H9 (cell line): Measurements from ENCODE around the gene MUC5AC. TPM values are rescaled to one million over a fixed set of nuclear protein-coding genes. Genes with fewer than 3 reads are reported as not detected.

Experiments
- DNase-seq: peaks from one replicate; pipeline ENCODE4 v3.0.0-alpha.2; 2017
- H2AFZ ChIP-seq: one replicate; pipeline ENCODE4 v1.6.1; 2013; ENCODE audit warnings: mild to moderate bottlenecking, low read length, control low read depth, moderate library complexity
- H2AK5ac ChIP-seq: 2 replicates; pipeline ENCODE4 v1.6.1; 2013; ENCODE audit warnings: low read length, control low read depth, mixed read lengths; ENCODE audit not compliant: insufficient read length
- H2BK120ac ChIP-seq: one replicate; pipeline ENCODE4 v1.6.1; 2013; ENCODE audit warnings: low read depth, mild to moderate bottlenecking, low read length, control low read depth, inconsistent platforms; ENCODE audit not compliant: poor library complexity, severe bottlenecking
- H2BK12ac ChIP-seq: 2 replicates; pipeline ENCODE4 v1.6.1; 2013; ENCODE audit warnings: low read length, control low read depth, mixed read lengths, low read depth; ENCODE audit not compliant: insufficient read length
- H2BK15ac ChIP-seq: 2 replicates; pipeline ENCODE4 v1.6.1; 2013; ENCODE audit warnings: low read depth, low read length, control low read depth
- H2BK20ac ChIP-seq: one replicate; pipeline ENCODE4 v1.6.1; 2013; ENCODE audit warnings: low read depth, mild to moderate bottlenecking, low read length, control low read depth, inconsistent platforms; ENCODE audit not compliant: poor library complexity, severe bottlenecking
- H2BK5ac ChIP-seq: 2 replicates; pipeline ENCODE4 v1.6.1; 2013; ENCODE audit warnings: low read length, control low read depth, mixed read lengths; ENCODE audit not compliant: insufficient read length
- H3K14ac ChIP-seq: 2 replicates; pipeline ENCODE4 v1.6.1; 2013; ENCODE audit warnings: low read length, control low read depth; ENCODE audit not compliant: insufficient read depth
- H3K18ac ChIP-seq: 2 replicates; pipeline ENCODE4 v1.6.1; 2013; ENCODE audit warnings: low read depth, mild to moderate bottlenecking, mixed read lengths, low read length, control low read depth; ENCODE audit not compliant: insufficient read length
- H3K23ac ChIP-seq: 2 replicates; pipeline ENCODE4 v1.6.1; 2013; ENCODE audit warnings: low read length, control low read depth, mixed read lengths, low read depth; ENCODE audit not compliant: insufficient read length
- H3K23me2 ChIP-seq: 2 replicates; pipeline ENCODE4 v1.6.1; 2013; ENCODE audit warnings: low read depth, mild to moderate bottlenecking, mixed read lengths, low read length, control low read depth; ENCODE audit not compliant: insufficient read length, poor library complexity, severe bottlenecking
- H3K27ac ChIP-seq: 2 replicates; pipeline ENCODE4 v1.5.1; 2013; ENCODE audit warnings: low read length, control low read depth, mixed read lengths, low read depth; ENCODE audit not compliant: insufficient read length
- H3K27me3 ChIP-seq: 2 replicates; pipeline ENCODE4 v1.6.1; 2013; ENCODE audit warnings: low read length, control low read depth, inconsistent platforms; ENCODE audit not compliant: insufficient read depth
- H3K4ac ChIP-seq: 2 replicates; pipeline ENCODE4 v1.6.1; 2013; ENCODE audit warnings: low read depth, mild to moderate bottlenecking, control low read depth, inconsistent platforms, low read length, moderate library complexity
- H3K4me1 ChIP-seq: 2 replicates; pipeline ENCODE4 v1.6.1; 2013; ENCODE audit warnings: low read length, control low read depth, inconsistent platforms; ENCODE audit not compliant: insufficient read depth
- H3K4me2 ChIP-seq: 2 replicates; pipeline ENCODE4 v1.6.1; 2013; ENCODE audit warnings: low read length, control low read depth, mixed read lengths; ENCODE audit not compliant: insufficient read length, insufficient read depth
- H3K56ac ChIP-seq: 2 replicates; pipeline ENCODE4 v1.6.1; 2013; ENCODE audit warnings: low read depth, mild to moderate bottlenecking, mixed read lengths, low read length, control low read depth; ENCODE audit not compliant: insufficient read length
- H3K79me1 ChIP-seq: 2 replicates; pipeline ENCODE4 v1.6.1; 2013; ENCODE audit warnings: low read depth, mild to moderate bottlenecking, moderate library complexity, low read length, control low read depth, inconsistent platforms; ENCODE audit not compliant: insufficient read depth, poor library complexity, severe bottlenecking
- H3K79me2 ChIP-seq: 2 replicates; pipeline ENCODE4 v1.6.1; 2013; ENCODE audit warnings: low read length, control low read depth, inconsistent platforms; ENCODE audit not compliant: insufficient read depth
- H3K9ac ChIP-seq: 2 replicates; pipeline ENCODE4 v1.6.1; 2013; ENCODE audit warnings: low read length, control low read depth, mixed read lengths; ENCODE audit not compliant: insufficient read length; ENCODE audit errors: extremely low read depth
- H3K9me3 ChIP-seq: one replicate; pipeline ENCODE4 v1.6.1; 2013; ENCODE audit warnings: low read depth, low read length, inconsistent platforms; ENCODE audit not compliant: control insufficient read depth
- H3T11ph ChIP-seq: one replicate; pipeline ENCODE4 v1.6.1; 2013; ENCODE audit warnings: mild to moderate bottlenecking, low read length, control low read depth, inconsistent platforms
- H4K20me1 ChIP-seq: one replicate; pipeline ENCODE4 v1.6.1; 2013; ENCODE audit not compliant: control insufficient read depth, insufficient read length, insufficient read depth
- H4K5ac ChIP-seq: 2 replicates; pipeline ENCODE4 v1.6.1; 2013; ENCODE audit warnings: low read depth, mild to moderate bottlenecking, mixed read lengths, low read length, control low read depth; ENCODE audit not compliant: insufficient read length
- H4K8ac ChIP-seq: replicated peaks from 2 replicates; pipeline ENCODE4 v1.6.1; 2013; ENCODE audit warnings: low read length, control low read depth, mixed read lengths, low read depth; ENCODE audit not compliant: insufficient read length
- H4K91ac ChIP-seq: 2 replicates; pipeline ENCODE4 v1.6.1; 2013; ENCODE audit warnings: low read depth, mild to moderate bottlenecking, moderate library complexity, mixed read lengths, low read length, control low read depth; ENCODE audit not compliant: insufficient read length
- H3K27ac Mint-ChIP-seq, 3 experiments: 2 replicates in 2 of 3; 3 replicates in 1 of 3; pipeline ENCODE4 v1.8.0; 2020 to 2021; ENCODE audit warnings: mixed read lengths in 3 of 3, mild to moderate bottlenecking in 1 of 3, moderate library complexity in 1 of 3
- H3K27me3 Mint-ChIP-seq: 2 replicates; pipeline ENCODE4 v1.8.0; 2021; ENCODE audit warnings: low read depth, mild to moderate bottlenecking, moderate library complexity, mixed read lengths
- H3K36me3 Mint-ChIP-seq, 3 experiments: 2 replicates in 2 of 3; 3 replicates in 1 of 3; pipeline ENCODE4 v1.8.0; 2020 to 2021; ENCODE audit warnings: low read depth in 3 of 3, mixed read lengths in 3 of 3; ENCODE audit not compliant: insufficient read depth in 1 of 3
- H3K4me1 Mint-ChIP-seq, 2 experiments: 2 replicates each; pipeline ENCODE4 v1.8.0; 2020; ENCODE audit warnings: mixed read lengths in 2 of 2
- H3K4me3 Mint-ChIP-seq, 2 experiments: 2 replicates in 1 of 2; 3 replicates in 1 of 2; pipeline ENCODE4 v1.8.0; 2020 to 2021; ENCODE audit warnings: mild to moderate bottlenecking in 2 of 2, mixed read lengths in 2 of 2, moderate library complexity in 1 of 2
- H3K9me3 Mint-ChIP-seq, 2 experiments: 2 replicates in 1 of 2; 3 replicates in 1 of 2; pipeline ENCODE4 v1.8.0; 2020; ENCODE audit warnings: mild to moderate bottlenecking in 2 of 2, mixed read lengths in 2 of 2, moderate library complexity in 1 of 2
- WGBS: extraction: QIAGEN DNeasy Blood & Tissue Kit; methylation state at CpG from one replicate; pipeline ENCODE4 v1.1.7; 2013; ENCODE audit warnings: missing lambda C conversion rate, low lambda C conversion rate, mixed read lengths; ENCODE audit not compliant: insufficient read length; ENCODE audit errors: extremely low coverage; 5-methylcytosine and 5-hydroxymethylcytosine counted together
- total RNA-seq: library from RNA; stranded (reverse); gene quantifications from 2 replicates; pipeline ENCODE4 v1.2.1, GENCODE V29; 2021
- TF ChIP-seq, protein P1 (sequence below): fragments of 200-600 bp; sonication (generic); conservative IDR thresholded peaks from 3 replicates; pipeline ENCODE4 v1.8.0; 2021; ENCODE audit warnings: antibody characterized with exemption, mild to moderate bottlenecking

The MUC5AC gene
- total RNA-seq, 1 experiment from 2014 or later: not detected

DNA sequence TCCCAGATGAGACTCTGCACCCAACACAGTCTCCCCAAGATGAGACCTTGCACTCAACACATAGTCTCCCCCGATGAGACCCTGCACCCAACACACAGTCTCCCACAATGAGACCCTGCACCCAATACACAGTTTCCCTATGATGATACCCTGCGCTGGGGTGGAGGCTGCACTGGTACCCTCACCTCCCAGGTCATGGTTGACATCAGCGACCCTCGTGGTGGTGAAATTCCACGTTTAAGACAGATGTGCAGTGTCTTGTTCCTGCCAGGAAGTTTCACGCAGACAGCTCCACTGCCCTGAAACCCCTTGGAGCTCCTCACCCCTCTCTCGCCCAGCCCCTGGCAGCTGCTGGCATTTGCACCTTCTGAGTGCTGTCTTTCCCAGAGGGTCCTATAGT is 9.5 kb downstream of the MUC5AC start:
- H3K27ac Mint-ChIP-seq: no peak overlapping the region
- no peaks in the 10 kb centered on the region for H3K27me3 ChIP-seq
- no peaks in the 10 kb centered on the region for H3K9me3 ChIP-seq
- no peak overlapping the region for H3K23ac ChIP-seq
- H3K27me3 Mint-ChIP-seq: peaks cover 3% of the 10 kb centered on the region
- H2BK20ac ChIP-seq: no peak overlapping the region
- no peak overlapping the region for H3K4me3 Mint-ChIP-seq
- H4K5ac ChIP-seq: no peak overlapping the region
- no peak overlapping the region for H3K9ac ChIP-seq
- no peak overlapping the region for H3K18ac ChIP-seq
- H2BK15ac ChIP-seq: no peak overlapping the region
- TF ChIP-seq, protein P1, sequence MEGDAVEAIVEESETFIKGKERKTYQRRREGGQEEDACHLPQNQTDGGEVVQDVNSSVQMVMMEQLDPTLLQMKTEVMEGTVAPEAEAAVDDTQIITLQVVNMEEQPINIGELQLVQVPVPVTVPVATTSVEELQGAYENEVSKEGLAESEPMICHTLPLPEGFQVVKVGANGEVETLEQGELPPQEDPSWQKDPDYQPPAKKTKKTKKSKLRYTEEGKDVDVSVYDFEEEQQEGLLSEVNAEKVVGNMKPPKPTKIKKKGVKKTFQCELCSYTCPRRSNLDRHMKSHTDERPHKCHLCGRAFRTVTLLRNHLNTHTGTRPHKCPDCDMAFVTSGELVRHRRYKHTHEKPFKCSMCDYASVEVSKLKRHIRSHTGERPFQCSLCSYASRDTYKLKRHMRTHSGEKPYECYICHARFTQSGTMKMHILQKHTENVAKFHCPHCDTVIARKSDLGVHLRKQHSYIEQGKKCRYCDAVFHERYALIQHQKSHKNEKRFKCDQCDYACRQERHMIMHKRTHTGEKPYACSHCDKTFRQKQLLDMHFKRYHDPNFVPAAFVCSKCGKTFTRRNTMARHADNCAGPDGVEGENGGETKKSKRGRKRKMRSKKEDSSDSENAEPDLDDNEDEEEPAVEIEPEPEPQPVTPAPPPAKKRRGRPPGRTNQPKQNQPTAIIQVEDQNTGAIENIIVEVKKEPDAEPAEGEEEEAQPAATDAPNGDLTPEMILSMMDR: no peak
- H3K4me1 Mint-ChIP-seq: no peaks in the 10 kb centered on the region
- H4K91ac ChIP-seq: no peak overlapping the region
- H3K4me2 ChIP-seq: no peak overlapping the region
- H4K20me1 ChIP-seq: no peaks in the 10 kb centered on the region
- no peaks in the 10 kb centered on the region for H3K79me1 ChIP-seq
- WGBS: no CpG with 5 or more reads among the region's 7 CpGs
- H2AFZ ChIP-seq: no peak overlapping the region
- no peak overlapping the region for H2BK12ac ChIP-seq
- H3K23me2 ChIP-seq: no peaks in the 10 kb centered on the region
- H3K4ac ChIP-seq: no peak overlapping the region
- H3K9me3 Mint-ChIP-seq: peaks cover 30 to 41% of the 10 kb centered on the region in 2 experiments
- no peak overlapping the region for H3K14ac ChIP-seq
- no peak overlapping the region for H3K56ac ChIP-seq
- H2BK5ac ChIP-seq: no peak overlapping the region
- H3K4me1 ChIP-seq: no peaks in the 10 kb centered on the region
- H3T11ph ChIP-seq: no peak overlapping the region
- peaks cover 0 to 4% (median 0%) of the 10 kb centered on the region in 3 experiments; a peak in 2 of 7 replicates for H3K36me3 Mint-ChIP-seq
- no peak for DNase-seq
- H3K27ac ChIP-seq: no peak overlapping the region
- H3K79me2 ChIP-seq: no peaks in the 10 kb centered on the region
- H4K8ac ChIP-seq: no peak overlapping the region
- H2AK5ac ChIP-seq: no peak overlapping the region
- H2BK120ac ChIP-seq: no peak overlapping the region
